GM23338 (cell line): ENCODE data around the gene SLF2.

ENCODE experiments used
- CTCF ChIP-seq, 2 experiments: fragments of 200-600 bp in 1 of 2; sonication (generic) in 1 of 2; conservative IDR thresholded peaks; 2 replicates each; pipeline versions ENCODE4 v1.5.1 to v1.6.1; 2016 to 2017; ENCODE audit warnings: antibody characterized with exemption in 2 of 2, low read depth in 2 of 2, mild to moderate bottlenecking in 2 of 2, moderate library complexity in 1 of 2
- EZH2 ChIP-seq: fragments of 200-600 bp; sonication (generic); IDR thresholded peaks from one replicate; pipeline ENCODE4 v1.8.0; 2017; ENCODE audit warnings: antibody characterized with exemption, mild to moderate bottlenecking, low read depth; ENCODE audit not compliant: unreplicated experiment

GRCh38 chr10:100912605-100913469 lies at the start of gene SLF2:
- TF ChIP-seq CTCF (conservative IDR thresholded peaks at IDR 0.05; ENCODE audit: low read depth in 2 of 2) (no peak), EZH2 (no peak)
